NOMO-1 (cell line): ENCODE results near the gene TBC1D9B.
"Not testable (repeated sequence)": the region's sequence is repeated elsewhere in the genome, so short reads cannot be mapped to it uniquely, and the experiment has no call there.

Experiments
- DNase-seq, 2 experiments: peaks; one replicate each; lab custom pipeline; 2025; ENCODE audit not compliant: unreplicated experiment in 2 of 2; lab: John Stamatoyannopoulos, UW

TBC1D9B gene

GRCh38 chr5:179840321-179840720, 67.4 kb downstream of the TBC1D9B start:
- DNase-seq, result no peak

GRCh38 chr5:179839328-179840256, 68.1 kb downstream of the TBC1D9B start:
- DNase-seq, result no peak

DNA sequence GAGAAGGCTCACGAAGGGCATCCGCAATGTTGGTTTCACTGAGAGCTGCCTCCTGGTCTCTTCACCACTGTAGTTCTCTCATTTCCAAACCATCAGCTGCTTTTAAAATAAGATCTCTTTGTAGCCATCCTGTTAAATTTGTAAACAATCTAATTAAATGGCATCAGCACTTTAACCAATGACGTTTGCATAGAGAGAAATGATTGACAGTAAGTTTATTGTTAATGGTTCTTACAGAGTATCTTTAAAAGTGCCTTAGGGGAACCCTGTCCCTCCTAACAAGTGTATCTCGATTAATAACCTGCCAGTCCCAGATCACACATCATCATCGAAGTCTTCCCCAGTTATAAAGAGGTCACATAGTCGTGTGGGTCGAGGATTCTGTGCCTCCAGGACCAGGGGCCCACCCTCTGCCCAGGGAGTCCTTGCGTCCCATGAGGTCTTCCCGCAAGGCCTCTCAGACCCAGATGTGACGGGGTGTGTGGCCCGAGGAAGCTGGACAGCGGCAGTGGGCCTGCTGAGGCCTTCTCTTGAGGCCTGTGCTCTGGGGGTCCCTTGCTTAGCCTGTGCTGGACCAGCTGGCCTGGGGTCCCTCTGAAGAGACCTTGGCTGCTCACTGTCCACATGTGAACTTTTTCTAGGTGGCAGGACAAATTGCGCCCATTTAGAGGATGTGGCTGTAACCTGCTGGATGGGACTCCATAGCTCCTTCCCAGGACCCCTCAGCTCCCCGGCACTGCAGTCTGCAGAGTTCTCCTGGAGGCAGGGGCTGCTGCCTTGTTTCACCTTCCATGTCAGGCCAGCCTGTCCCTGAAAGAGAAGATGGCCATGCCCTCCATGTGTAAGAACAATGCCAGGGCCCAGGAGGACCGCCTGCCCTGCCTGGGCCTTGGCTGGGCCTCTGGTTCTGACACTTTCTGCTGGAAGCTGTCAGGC, 70.4 kb downstream of the TBC1D9B start:
- no peak for DNase-seq

- DNase-seq, result no peak
Measured at GRCh38 chr5:179836225-179837019, 71.3 kb downstream of the TBC1D9B start.

GRCh38 chr5:179834871-179835270, 72.8 kb downstream of the TBC1D9B start:
- DNase-seq, result not testable (repeated sequence)

DNA sequence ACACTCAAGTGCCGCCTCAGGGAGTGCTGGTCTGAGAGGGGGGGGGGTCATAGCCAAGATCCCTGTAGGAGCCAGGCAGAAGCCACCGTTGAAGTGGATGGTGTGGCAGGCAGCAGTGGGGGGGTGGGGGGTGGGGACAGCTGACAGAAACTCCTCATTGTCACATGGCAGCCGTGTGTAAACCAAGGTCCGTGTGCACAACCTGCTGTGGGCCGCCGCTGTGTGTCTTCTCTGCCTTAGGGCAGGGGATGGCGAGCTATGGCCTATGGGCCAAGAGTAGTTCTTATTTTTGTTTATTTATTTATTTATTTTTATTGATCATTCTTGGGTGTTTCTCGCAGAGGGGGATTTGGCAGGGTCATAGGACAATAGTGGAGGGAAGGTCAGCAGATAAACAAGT, 73.6 kb downstream of the TBC1D9B start:
- no peak for DNase-seq

DNA sequence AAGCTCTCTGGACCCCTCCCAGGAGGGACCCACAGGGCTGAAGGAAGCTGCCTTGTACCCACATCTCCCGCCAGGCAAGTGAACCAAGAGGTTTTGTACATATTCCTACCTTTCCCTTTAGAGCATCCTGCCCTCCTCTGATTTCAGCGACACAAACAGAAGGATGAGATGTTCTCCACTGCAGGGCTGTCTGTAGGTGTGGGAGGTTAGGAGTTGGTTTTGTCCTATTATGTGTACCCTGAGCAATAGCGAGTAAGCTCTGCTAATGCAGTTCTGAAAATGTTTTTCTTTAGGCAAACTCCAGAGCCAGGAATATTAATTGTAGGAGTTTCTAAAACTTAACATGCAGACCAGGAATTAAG, 74.0 kb downstream of the TBC1D9B start:
- DNase-seq, result no peak

DNA sequence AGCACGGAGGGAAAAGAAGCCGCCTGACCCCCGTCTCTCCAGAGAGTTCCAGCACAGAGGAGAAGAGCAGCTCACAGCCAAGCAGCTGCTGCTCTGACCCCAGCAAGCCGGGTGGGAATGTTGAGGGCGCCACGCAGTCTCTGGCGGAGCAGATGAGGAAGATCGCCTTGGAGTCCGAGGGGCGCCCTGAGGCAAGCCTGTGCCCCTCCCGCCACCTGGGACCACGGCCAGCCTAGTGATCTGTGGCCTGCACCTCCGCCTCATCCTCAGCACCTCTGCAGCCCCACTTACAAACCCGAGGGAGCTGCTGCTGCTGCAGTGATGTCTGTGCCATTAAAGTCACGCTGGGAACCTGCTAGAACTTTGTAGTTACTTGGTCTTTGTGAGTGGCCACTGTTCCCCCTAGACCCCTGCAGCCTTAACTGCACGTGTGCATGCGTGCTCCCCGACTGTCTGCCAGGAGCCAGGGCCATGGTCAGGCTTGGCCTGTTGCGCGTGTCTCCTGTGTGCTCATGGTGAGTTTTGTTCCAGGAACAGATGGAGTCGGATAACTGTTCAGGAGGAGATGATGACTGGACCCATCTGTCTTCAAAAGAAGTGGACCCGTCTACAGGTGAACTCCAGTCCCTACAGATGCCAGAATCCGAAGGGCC, 74.5 kb downstream of the TBC1D9B start:
- DNase-seq, result no peak

GRCh38 chr5:179832039-179832745, 75.5 kb downstream of the TBC1D9B start:
- DNase-seq, result no peak

- no peak for DNase-seq
Measured at GRCh38 chr5:179830818-179831468, 76.8 kb downstream of the TBC1D9B start.

GRCh38 chr5:179829732-179830435, 77.8 kb downstream of the TBC1D9B start:
- DNase-seq, result no peak

GRCh38 chr5:179828756-179829421, 78.8 kb downstream of the TBC1D9B start:
- no peak for DNase-seq

DNA sequence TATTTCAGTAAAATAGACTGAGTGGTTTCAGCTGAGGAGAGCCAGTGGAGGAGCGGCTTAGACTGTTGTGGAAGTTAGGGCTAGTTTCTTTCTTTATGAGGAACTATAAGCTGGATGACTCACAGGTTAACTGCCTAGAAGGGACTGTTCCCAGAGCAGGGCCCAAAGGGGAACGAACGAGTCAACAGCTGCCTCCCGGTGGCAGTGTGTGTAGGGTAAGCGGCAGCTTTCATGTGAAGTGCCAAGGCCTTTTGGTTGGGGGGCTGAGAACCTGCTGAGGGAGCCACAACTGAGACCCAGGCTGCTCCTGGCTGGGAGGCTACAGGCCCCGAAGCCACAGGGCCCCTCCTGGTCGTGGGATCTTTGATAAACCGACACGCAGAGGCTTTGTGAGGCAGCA, 80.0 kb downstream of the TBC1D9B start:
- peak; percentile 87 to 98 for DNase-seq

- DNase-seq, result no peak
Measured at GRCh38 chr5:179825655-179826182, 82.0 kb downstream of the TBC1D9B start.

GRCh38 chr5:179824745-179825112, 83.0 kb downstream of the TBC1D9B start:
- no peak for DNase-seq

GRCh38 chr5:179823937-179824744, 83.6 kb downstream of the TBC1D9B start:
- no peak for DNase-seq

GRCh38 chr5:179822444-179822990, 85.2 kb downstream of the TBC1D9B start:
- DNase-seq, result no peak
